ENCODE data around the gene ARID2. TPM values are rescaled to one million over a fixed set of nuclear protein-coding genes. Genes with fewer than 3 reads are reported as not detected.

Gene ARID2
- total RNA-seq, 1 experiment from 2014 or later = 72.2 TPM

DNA sequence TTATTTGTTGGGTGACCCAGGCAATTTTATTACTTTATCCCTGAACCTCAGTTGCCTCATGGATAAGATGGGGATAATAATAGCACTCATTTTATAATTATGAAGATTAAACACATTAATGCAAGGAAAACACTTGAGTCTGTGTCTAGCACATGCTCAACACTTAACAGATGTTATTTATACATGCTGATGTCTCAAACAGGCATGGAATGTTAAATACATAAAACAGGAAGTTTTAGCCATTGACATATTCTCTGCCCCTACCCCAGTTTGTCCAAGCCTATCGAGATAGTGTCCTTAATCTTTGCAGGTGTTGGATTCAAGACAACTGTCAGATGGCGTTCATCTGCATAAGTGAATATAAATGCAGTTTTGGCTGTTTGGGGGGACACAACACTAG is 151.0 kb downstream of the ARID2 start:
- intact Hi-C loops (cut with micrococcal nuclease; ENCODE audit: unreplicated experiment) = no loop called here
- no peak for DNase-seq (ENCODE audit: low spot score)
- H3K27ac ChIP-seq (ENCODE audit: low read depth, low read length, poor library complexity, severe bottlenecking) = no peak overlapping the region
- peaks cover 8% of the 10 kb centered on the region for H3K4me1 ChIP-seq (ENCODE audit: insufficient read depth, low read length, poor library complexity, severe bottlenecking)
- no peak overlapping the region for H3K4me3 ChIP-seq (ENCODE audit: low read depth, low read length, poor library complexity, severe bottlenecking)
- ChIA-PET POLR2A (ENCODE audit: low non-redundant PET) (no interaction called here), CTCF (no interaction called here)
- H3K9me3 ChIP-seq (ENCODE audit: low read depth, low read length, poor library complexity, severe bottlenecking) = peaks cover 9% of the 10 kb centered on the region
- H3K27me3 ChIP-seq (replicated peaks; ENCODE audit: insufficient read depth, low read depth, low read length, poor library complexity) = no peaks in the 10 kb centered on the region
- peaks cover 25% of the 10 kb centered on the region for H3K36me3 ChIP-seq (ENCODE audit: insufficient read depth, low read length, poor library complexity, severe bottlenecking)
- no TSS peak for BruUV-seq (replicated peaks)
- TF ChIP-seq CTCF (conservative IDR thresholded peaks at IDR 0.05; ENCODE audit: low read depth, low read length) (no peak), EZH2 (IDR thresholded peaks at IDR 0.05; ENCODE audit: borderline replicate concordance, low read depth, low read length, poor library complexity, severe bottlenecking) (no peak)

DNA sequence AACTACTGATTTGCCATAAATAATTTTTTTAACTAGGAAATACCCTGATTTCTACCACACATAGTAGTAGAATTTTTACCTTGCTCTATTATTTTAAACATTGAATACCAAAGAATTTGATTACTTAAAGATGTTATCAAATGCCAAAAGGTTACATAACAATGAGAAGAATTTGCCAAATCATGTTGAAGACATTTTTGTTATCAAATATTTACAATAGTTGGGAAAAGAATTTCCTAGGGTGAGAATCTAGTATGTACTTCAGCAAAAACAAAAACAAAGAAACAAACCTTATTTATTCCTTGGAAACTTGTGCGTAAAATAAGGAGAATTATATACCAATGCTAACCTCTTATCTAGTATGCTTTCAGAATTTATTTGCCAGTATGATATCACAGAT is 153.7 kb downstream of the ARID2 start:
- Histone ChIP-seq H3K36me3 (ENCODE audit: insufficient read depth, low read length, poor library complexity, severe bottlenecking) (peaks cover 26% of the 10 kb centered on the region), H3K4me1 (ENCODE audit: insufficient read depth, low read length, poor library complexity, severe bottlenecking) (peaks cover 19% of the 10 kb centered on the region), H3K27me3 (replicated peaks; ENCODE audit: insufficient read depth, low read depth, low read length, poor library complexity) (no peaks in the 10 kb centered on the region), H3K27ac (ENCODE audit: low read depth, low read length, poor library complexity, severe bottlenecking) (no peak overlapping the region), H3K4me3 (ENCODE audit: low read depth, low read length, poor library complexity, severe bottlenecking) (no peak overlapping the region), H3K9me3 (ENCODE audit: low read depth, low read length, poor library complexity, severe bottlenecking) (peaks cover 11% of the 10 kb centered on the region)
- POLR2A ChIA-PET (ENCODE audit: low non-redundant PET) = no interaction called here
- intact Hi-C loops (cut with micrococcal nuclease; ENCODE audit: unreplicated experiment) = no loop called here
- CTCF ChIA-PET = no interaction called here
- DNase-seq (ENCODE audit: low spot score) = no peak
- no TSS peak for BruUV-seq (replicated peaks)
- TF ChIP-seq CTCF (conservative IDR thresholded peaks at IDR 0.05; ENCODE audit: low read depth, low read length) (no peak), EZH2 (IDR thresholded peaks at IDR 0.05; ENCODE audit: borderline replicate concordance, low read depth, low read length, poor library complexity, severe bottlenecking) (no peak)

DNA sequence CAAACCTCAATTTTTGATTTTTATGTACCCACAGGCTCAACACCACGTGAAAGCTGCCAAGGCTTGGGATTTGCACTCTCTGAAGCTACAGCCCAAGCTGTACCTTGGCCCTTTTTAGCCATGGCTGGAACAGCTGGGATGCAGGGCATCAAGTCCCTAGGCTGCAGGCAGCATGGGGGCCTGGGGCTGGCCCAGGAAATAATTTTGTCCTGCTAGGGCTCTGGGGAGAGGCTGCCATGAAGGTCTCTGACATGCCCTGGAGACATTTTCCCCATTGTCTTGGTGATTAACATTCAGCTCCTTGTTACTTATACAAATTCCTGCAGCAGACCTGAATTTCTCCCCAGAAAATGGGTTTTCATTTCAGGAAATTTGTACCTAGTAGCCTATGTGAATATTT is 157.2 kb downstream of the ARID2 start:
- Histone ChIP-seq H3K4me3 (ENCODE audit: low read depth, low read length, poor library complexity, severe bottlenecking) (no peak overlapping the region), H3K27ac (ENCODE audit: low read depth, low read length, poor library complexity, severe bottlenecking) (no peak overlapping the region), H3K27me3 (replicated peaks; ENCODE audit: insufficient read depth, low read depth, low read length, poor library complexity) (no peaks in the 10 kb centered on the region), H3K9me3 (ENCODE audit: low read depth, low read length, poor library complexity, severe bottlenecking) (peaks cover 11% of the 10 kb centered on the region), H3K36me3 (ENCODE audit: insufficient read depth, low read length, poor library complexity, severe bottlenecking) (peaks cover 26% of the 10 kb centered on the region), H3K4me1 (ENCODE audit: insufficient read depth, low read length, poor library complexity, severe bottlenecking) (peaks cover 11% of the 10 kb centered on the region)
- no peak for DNase-seq (ENCODE audit: low spot score)
- TF ChIP-seq CTCF (conservative IDR thresholded peaks at IDR 0.05; ENCODE audit: low read depth, low read length) (no peak), EZH2 (IDR thresholded peaks at IDR 0.05; ENCODE audit: borderline replicate concordance, low read depth, low read length, poor library complexity, severe bottlenecking) (no peak)
- no TSS peak for BruUV-seq (replicated peaks)
- ChIA-PET CTCF (no interaction called here), POLR2A (ENCODE audit: low non-redundant PET) (interaction anchor here (0.6 kb wide), 1 partner anchor 294 kb away, joined by 3 read pairs; no protein-coding TSS in a partner anchor)
- intact Hi-C loops (cut with micrococcal nuclease; ENCODE audit: unreplicated experiment) = no loop called here
